GM12865 (cell line): ENCODE measurements around the gene KLK3.

Source experiments
- DNase-seq: peaks from one replicate; pipeline ENCODE4 v3.0.0; 2010; ENCODE audit warnings: low read depth
- H3K4me3 ChIP-seq: 2 replicates; pipeline ENCODE4 v1.5.1; 2011; ENCODE audit warnings: mild to moderate bottlenecking, low read depth, low read length, control low read depth
- CTCF ChIP-seq: IDR thresholded peaks from 2 replicates; pipeline ENCODE4 v1.5.1; 2011; ENCODE audit warnings: low read length, control low read depth, low read depth, inconsistent platforms; ENCODE audit not compliant: insufficient read depth; ENCODE audit errors: missing control alignments

Gene KLK3

GRCh38 chr19:50861010-50861409 is 6.3 kb downstream of the KLK3 start:
- DNase-seq = no peak
- no peak for TF ChIP-seq CTCF
- H3K4me3 ChIP-seq = no peak overlapping the region

- H3K4me3 ChIP-seq = no peak overlapping the region
- no peak for TF ChIP-seq CTCF
- no peak for DNase-seq
These were observed 7.0 kb downstream of the KLK3 start for GRCh38 chr19:50861496-50862286.

GRCh38 chr19:50869479-50869878 is 14.8 kb downstream of the KLK3 start:
- DNase-seq = no peak
- H3K4me3 ChIP-seq = no peak overlapping the region

GRCh38 chr19:50870417-50871089 is 15.8 kb downstream of the KLK3 start:
- TF ChIP-seq CTCF = peak; percentile 2
- DNase-seq = peak; percentile 21
- no peak overlapping the region for H3K4me3 ChIP-seq

More at GRCh38 chr19:50869479-50869878, 14.8 kb downstream of the KLK3 start:
- no peak for TF ChIP-seq CTCF

GRCh38 chr19:50873056-50873455 is 18.3 kb downstream of the KLK3 start, which contains the start of gene KLK2:
KLK2 (plus strand) TSS chr19:50873439; CDS start chr19:50873474, 35 bp downstream.
- no peak for DNase-seq
- no peak within 1 kb of the TSS for H3K4me3 ChIP-seq
- TF ChIP-seq CTCF = no peak

- no peak for DNase-seq
- no peak for TF ChIP-seq CTCF
- H3K4me3 ChIP-seq = no peak overlapping the region
These were observed 19.5 kb downstream of the KLK3 start for GRCh38 chr19:50874211-50874610.
